GM12878 (cell line): Measurements from ENCODE around the gene ZXDC. TPM values are rescaled to one million over a fixed set of nuclear protein-coding genes. Genes with fewer than 3 reads are reported as not detected.

Experiments
- ATAC-seq: fragments of 200-7000 bp; cut with Tn5 transposase; 3 replicates; pipeline ENCODE4 v1.9.1; 2020; ENCODE audit warnings: mild to moderate bottlenecking, moderate library complexity
- BruUV-seq: library from RNA; stranded (reverse); fragments of 400-500 nt; replicated peaks from 2 replicates; lab custom pipeline; 2021; lab: Mats Ljungman, UMichigan
- CTCF ChIA-PET: fragments of 300-600 bp; sonication (Branson Sonifier 250); formaldehyde crosslinking; extraction: SDS; loops from one replicate; lab custom pipeline; 2021; ENCODE audit warnings: inconsistent platforms; lab: Yijun Ruan, JAX
- POLR2A ChIA-PET: fragments of 350-600 bp; formaldehyde crosslinking; extraction: SDS; loops from one replicate; lab custom pipeline; 2021; ENCODE audit warnings: inconsistent platforms; lab: Charles Lee
- RAD21 ChIA-PET: fragments of 300-600 bp; sonication (Branson Sonifier 250); formaldehyde crosslinking; loops from one replicate; lab custom pipeline; 2023; ENCODE audit warnings: antibody characterized with exemption; ENCODE audit not compliant: unreplicated experiment; lab: Charles Lee
- SMC1A ChIA-PET: fragments of 300-600 bp; sonication (Branson Sonifier 250); formaldehyde crosslinking; loops from one replicate; lab custom pipeline; 2023; ENCODE audit not compliant: unreplicated experiment, uncharacterized antibody; lab: Charles Lee
- DNase-seq: peaks from one replicate; pipeline ENCODE4 v3.0.0-alpha.2; 2011; ENCODE audit warnings: low read depth, low spot score
- FAIRE-seq: peaks from 3 replicates; lab custom pipeline; 2011; peaks lifted over from hg19 to GRCh38; lab: Jason Lieb, UNC
- H2AFZ ChIP-seq: 2 replicates; pipeline ENCODE4 v1.6.0; 2011; ENCODE audit warnings: low read depth, low read length, control low read depth; ENCODE audit not compliant: control insufficient read depth
- H3K27ac ChIP-seq: 2 replicates; pipeline ENCODE4 v1.5.1; 2011; ENCODE audit warnings: control low read depth; ENCODE audit not compliant: control insufficient read depth, insufficient read depth
- H3K27me3 ChIP-seq, 2 experiments: replicated peaks in 1 of 2; 2 replicates each; pipeline versions ENCODE4 v1.6.0 to v1.6.1; 2011; ENCODE audit warnings: low read length in 1 of 2; ENCODE audit not compliant: control insufficient read depth in 2 of 2, insufficient read depth in 2 of 2
- H3K36me3 ChIP-seq, 2 experiments: 2 replicates each; pipeline ENCODE4 v1.5.1; 2011; ENCODE audit warnings: low read length in 1 of 2; ENCODE audit not compliant: control insufficient read depth in 2 of 2, insufficient read depth in 2 of 2
- H3K4me1 ChIP-seq: 2 replicates; pipeline ENCODE4 v1.6.1; 2011; ENCODE audit warnings: mild to moderate bottlenecking, low read length, moderate library complexity, mixed read lengths; ENCODE audit not compliant: control insufficient read depth, insufficient read depth
- H3K4me2 ChIP-seq: 2 replicates; pipeline ENCODE4 v1.6.0; 2011; ENCODE audit warnings: control low read depth; ENCODE audit not compliant: control insufficient read depth, insufficient read depth
- H3K4me3 ChIP-seq: fragments of 200-600 bp; sonication (generic); 2 replicates; pipeline ENCODE4 v1.5.1; 2016
- H3K79me2 ChIP-seq: 2 replicates; pipeline ENCODE4 v1.6.0; 2011; ENCODE audit warnings: low read length; ENCODE audit not compliant: control insufficient read depth, insufficient read depth
- H3K9ac ChIP-seq: 2 replicates; pipeline ENCODE4 v1.8.0; 2011; ENCODE audit warnings: low read length, control low read depth, mixed read lengths; ENCODE audit not compliant: control insufficient read depth, insufficient read depth
- H3K9me3 ChIP-seq: replicated peaks from 3 replicates; pipeline ENCODE4 v1.5.1; 2011; ENCODE audit warnings: mild to moderate bottlenecking, low read length; ENCODE audit not compliant: control insufficient read depth, insufficient read depth
- H4K20me1 ChIP-seq: 2 replicates; pipeline ENCODE4 v1.6.0; 2011; ENCODE audit not compliant: control insufficient read depth, insufficient read depth
- CBFB ChIP-seq: IDR thresholded peaks from 2 replicates; pipeline ENCODE4 v1.6.1; 2016; ENCODE audit warnings: antibody characterized with exemption, low read depth
- GATAD2B ChIP-seq: fragments of 450-650 bp; conservative IDR thresholded peaks from 2 replicates; pipeline ENCODE4 v1.6.1; 2017; ENCODE audit warnings: low read depth, mild to moderate bottlenecking, moderate library complexity
- NKRF ChIP-seq: fragments of 450-650 bp; conservative IDR thresholded peaks from 2 replicates; pipeline ENCODE4 v1.6.1; 2017; ENCODE audit warnings: mild to moderate bottlenecking, moderate library complexity
- RFX5 ChIP-seq: IDR thresholded peaks from 2 replicates; pipeline ENCODE4 v1.6.1; 2011; ENCODE audit warnings: low read depth, low read length, improper control_type of control experiment
- ZBTB40 ChIP-seq: fragments of 450-650 bp; IDR thresholded peaks from 2 replicates; pipeline ENCODE4 v1.6.1; 2016; ENCODE audit warnings: mild to moderate bottlenecking, moderate library complexity, borderline replicate concordance
- WGBS: methylation state at CpG from one replicate; pipeline ENCODE4 v1.1.6; 2016; ENCODE audit warnings: low lambda C conversion rate; ENCODE audit not compliant: insufficient replicate concordance, insufficient coverage; ENCODE audit errors: missing lambda C conversion rate; 5-methylcytosine and 5-hydroxymethylcytosine counted together
- in situ Hi-C: fragments of 300-500 bp; cut with MboI; formaldehyde crosslinking; loops from 9 replicates; pipeline ENCODE4 v1.14.3; 2018; ENCODE audit warnings: mixed read lengths
- intact Hi-C: fragments of 100-400 bp; cut with micrococcal nuclease; formaldehyde crosslinking; loops from one replicate; pipeline ENCODE4 v1.14.2; 2022; ENCODE audit not compliant: unreplicated experiment
- polyA plus RNA-seq, 11 experiments: library from polyadenylated mRNA; depleted of rRNA in 4 of 11; unstranded in 6 of 11; stranded (reverse) in 5 of 11; fragments of >200 nt; fragmentation: Nextera tagmentation in 4 of 11; fragmentation: Illumina TruSeq in 1 of 11; extraction: Ambion mirVana in 4 of 11; extraction: Trizol in 1 of 11; gene quantifications; 1 replicate in 1 of 11; 2 replicates in 10 of 11; pipeline versions ENCODE4 v1.2.1 to v1.2.3, GENCODE V29; 2011 to 2016; ENCODE audit warnings: inconsistent platforms in 2 of 11, missing spikeins in 2 of 11, low read depth in 1 of 11
- total RNA-seq, 4 experiments: library from RNA; depleted of rRNA in 3 of 4; stranded (reverse); fragments of >200 nt in 3 of 4; fragmentation: Illumina TruSeq in 1 of 4; extraction: Trizol in 1 of 4; gene quantifications; 2 replicates each; pipeline versions ENCODE4 v1.2.1 to v1.2.3, GENCODE V29; 2013 to 2021

ZXDC gene
- total and polyA plus RNA-seq, 10 of the 15 experiments (the other 5 are each of a cell fraction or from before 2014, with no cell fraction given), result 0.72 to 15.3 (median 8.5) TPM

- no peak for TF ChIP-seq ZBTB40
- no peak for TF ChIP-seq RFX5
- TF ChIP-seq CBFB, result no peak
- TF ChIP-seq GATAD2B, result no peak
- TF ChIP-seq, all 136 proteins: peak for 0
Measured at GRCh38 chr3:126486360-126486847, 10.7 kb upstream of the ZXDC start (continued).

GRCh38 chr3:126485956-126486355, 10.3 kb upstream of the ZXDC start:
- H3K9me3 ChIP-seq, result no peaks in the 10 kb centered on the region
- CTCF ChIA-PET, result no interaction called here
- RAD21 ChIA-PET, result no interaction called here
- no peaks in the 10 kb centered on the region for H3K4me1 ChIP-seq
- no peak overlapping the region for H2AFZ ChIP-seq
- POLR2A ChIA-PET, result no interaction called here
- H3K27ac ChIP-seq, result no peak overlapping the region
- 61% methylated on average over 9 of the region's 9 CpGs for WGBS
- in situ Hi-C loops, result no loop called here
- intact Hi-C loops, result no loop called here
- FAIRE-seq, result no peak
- no peaks in the 10 kb centered on the region for H3K27me3 ChIP-seq
- no peak for DNase-seq
- no peak overlapping the region for H3K4me2 ChIP-seq
- no peak for TF ChIP-seq NKRF
- SMC1A ChIA-PET, result no interaction called here
- H3K9ac ChIP-seq, result no peak overlapping the region
- no peaks in the 10 kb centered on the region for H3K79me2 ChIP-seq
- no peak overlapping the region for H3K4me3 ChIP-seq
- no peaks in the 10 kb centered on the region for H3K36me3 ChIP-seq
- ATAC-seq, result no peak
- BruUV-seq, result no TSS peak
- no peaks in the 10 kb centered on the region for H4K20me1 ChIP-seq
